ENCODE data around the gene EPHB1. TPM values are rescaled to one million over a fixed set of nuclear protein-coding genes. Genes with fewer than 3 reads are reported as not detected.

Gene EPHB1
- polyA plus RNA-seq, 1 donor from 2014 or later = 18.7 TPM

DNA sequence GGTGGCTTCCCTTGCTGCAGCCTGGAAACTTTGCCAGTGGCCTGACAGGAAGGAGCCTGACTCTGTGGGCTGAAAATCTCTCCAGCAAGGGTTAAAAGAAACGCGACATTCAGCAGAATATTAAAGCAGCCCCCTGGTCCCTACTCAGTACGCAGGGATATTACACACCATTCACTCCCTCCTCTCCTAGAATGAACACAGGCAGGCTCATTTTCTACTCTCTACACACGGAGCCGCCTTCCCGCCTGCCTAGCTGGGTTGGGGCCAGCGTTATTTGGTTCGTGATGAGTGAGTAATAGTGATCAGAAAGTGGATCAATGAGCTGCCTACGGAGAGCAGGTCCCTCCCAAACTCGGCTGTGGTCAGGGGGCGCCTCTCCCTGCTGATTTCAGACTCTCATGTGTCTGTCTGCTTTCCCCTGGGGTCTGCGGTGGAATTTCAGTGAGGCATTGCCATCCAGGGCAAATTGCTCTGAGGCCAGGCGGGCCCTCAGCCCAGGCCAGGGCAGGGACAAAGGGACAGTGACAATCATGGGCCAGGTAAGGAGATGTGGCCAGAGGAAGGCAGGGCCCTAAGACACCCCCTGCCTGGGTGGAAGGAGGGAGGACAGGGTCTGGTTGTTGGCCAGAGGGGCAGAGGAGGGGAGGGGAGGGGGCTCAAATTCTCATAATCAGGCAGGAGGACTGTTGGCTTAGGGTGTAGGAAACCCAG, 2.8 kb downstream of the EPHB1 start:
- H4K20me1 ChIP-seq (ENCODE audit: insufficient read depth) = no peaks in the 10 kb centered on the region
- no peaks in the 10 kb centered on the region for H3F3A ChIP-seq (ENCODE audit: insufficient read depth, low read length, poor library complexity, severe bottlenecking)
- H3K36me3 ChIP-seq (ENCODE audit: insufficient read depth, low read length) = no peaks in the 10 kb centered on the region
- no peak for TF ChIP-seq REST (IDR thresholded peaks at IDR 0.05; ENCODE audit: borderline replicate concordance)
- TF ChIP-seq SMC3 (conservative IDR thresholded peaks at IDR 0.05; ENCODE audit: poor library complexity) = peak; percentile 35
- TF ChIP-seq RAD21 (conservative IDR thresholded peaks at IDR 0.05) = peak; percentile 38
- H3K9ac ChIP-seq (ENCODE audit: low read length) = peak overlapping the region; percentile 91
- H2AFZ ChIP-seq (ENCODE audit: low read depth, low read length) = no peak overlapping the region
- H3K4me2 ChIP-seq (ENCODE audit: low read length) = peak overlapping the region; percentile 86
- peaks cover 76% of the 10 kb centered on the region for H3K79me2 ChIP-seq (replicated peaks; ENCODE audit: insufficient read depth, low read length)
- H3K9me3 ChIP-seq (ENCODE audit: low read length) = no peaks in the 10 kb centered on the region
- H3K27me3 ChIP-seq (ENCODE audit: insufficient read depth, low read depth, low read length) = no peaks in the 10 kb centered on the region
- peak overlapping the region; percentile 98 for H3K4me3 ChIP-seq (ENCODE audit: low read length)
- H3K27ac ChIP-seq (ENCODE audit: low read length) = peak overlapping the region; percentile 74
- no peaks in the 10 kb centered on the region for H3K9me2 ChIP-seq (ENCODE audit: insufficient read depth, low read length)

- Histone ChIP-seq H3K4me3 (ENCODE audit: low read length) (peak overlapping the region; percentile 98), H3K9me2 (ENCODE audit: insufficient read depth, low read length) (no peaks in the 10 kb centered on the region), H3K9me3 (ENCODE audit: low read length) (no peaks in the 10 kb centered on the region), H3K79me2 (replicated peaks; ENCODE audit: insufficient read depth, low read length) (peaks cover 85% of the 10 kb centered on the region), H3K27ac (ENCODE audit: low read length) (peak overlapping the region; percentile 74), H2AFZ (ENCODE audit: low read depth, low read length) (no peak overlapping the region), H3K36me3 (ENCODE audit: insufficient read depth, low read length) (no peaks in the 10 kb centered on the region), H3K27me3 (ENCODE audit: insufficient read depth, low read depth, low read length) (no peaks in the 10 kb centered on the region), H3F3A (ENCODE audit: insufficient read depth, low read length, poor library complexity, severe bottlenecking) (no peaks in the 10 kb centered on the region), H3K9ac (ENCODE audit: low read length) (peak overlapping the region; percentile 91), H4K20me1 (ENCODE audit: insufficient read depth) (no peaks in the 10 kb centered on the region), H3K4me2 (ENCODE audit: low read length) (peak overlapping the region; percentile 86)
- TF ChIP-seq, protein P1, sequence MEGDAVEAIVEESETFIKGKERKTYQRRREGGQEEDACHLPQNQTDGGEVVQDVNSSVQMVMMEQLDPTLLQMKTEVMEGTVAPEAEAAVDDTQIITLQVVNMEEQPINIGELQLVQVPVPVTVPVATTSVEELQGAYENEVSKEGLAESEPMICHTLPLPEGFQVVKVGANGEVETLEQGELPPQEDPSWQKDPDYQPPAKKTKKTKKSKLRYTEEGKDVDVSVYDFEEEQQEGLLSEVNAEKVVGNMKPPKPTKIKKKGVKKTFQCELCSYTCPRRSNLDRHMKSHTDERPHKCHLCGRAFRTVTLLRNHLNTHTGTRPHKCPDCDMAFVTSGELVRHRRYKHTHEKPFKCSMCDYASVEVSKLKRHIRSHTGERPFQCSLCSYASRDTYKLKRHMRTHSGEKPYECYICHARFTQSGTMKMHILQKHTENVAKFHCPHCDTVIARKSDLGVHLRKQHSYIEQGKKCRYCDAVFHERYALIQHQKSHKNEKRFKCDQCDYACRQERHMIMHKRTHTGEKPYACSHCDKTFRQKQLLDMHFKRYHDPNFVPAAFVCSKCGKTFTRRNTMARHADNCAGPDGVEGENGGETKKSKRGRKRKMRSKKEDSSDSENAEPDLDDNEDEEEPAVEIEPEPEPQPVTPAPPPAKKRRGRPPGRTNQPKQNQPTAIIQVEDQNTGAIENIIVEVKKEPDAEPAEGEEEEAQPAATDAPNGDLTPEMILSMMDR (IDR thresholded peaks at IDR 0.05; ENCODE audit: poor library complexity, severe bottlenecking) = no peak
- TF ChIP-seq SMC3 (conservative IDR thresholded peaks at IDR 0.05; ENCODE audit: poor library complexity) = no peak
Observed at GRCh38 chr3:134798681-134799311, 3.7 kb downstream of the EPHB1 start.

- Histone ChIP-seq H3K9me3 (ENCODE audit: low read length) (no peaks in the 10 kb centered on the region), H3K36me3 (ENCODE audit: insufficient read depth, low read length) (no peaks in the 10 kb centered on the region), H3K4me2 (ENCODE audit: low read length) (no peak overlapping the region), H2AFZ (ENCODE audit: low read depth, low read length) (no peak overlapping the region), H4K20me1 (ENCODE audit: insufficient read depth) (no peaks in the 10 kb centered on the region), H3K27me3 (ENCODE audit: insufficient read depth, low read depth, low read length) (no peaks in the 10 kb centered on the region), H3K4me3 (ENCODE audit: low read length) (peak overlapping the region; percentile 98), H3K9me2 (ENCODE audit: insufficient read depth, low read length) (no peaks in the 10 kb centered on the region), H3K27ac (ENCODE audit: low read length) (no peak overlapping the region), H3K9ac (ENCODE audit: low read length) (no peak overlapping the region), H3F3A (ENCODE audit: insufficient read depth, low read length, poor library complexity, severe bottlenecking) (no peaks in the 10 kb centered on the region), H3K79me2 (replicated peaks; ENCODE audit: insufficient read depth, low read length) (peaks cover 91% of the 10 kb centered on the region)
- no peak for TF ChIP-seq RAD21 (conservative IDR thresholded peaks at IDR 0.05)
- TF ChIP-seq MXI1 (conservative IDR thresholded peaks at IDR 0.05; ENCODE audit: poor library complexity, severe bottlenecking) = no peak
- TF ChIP-seq EP300 (conservative IDR thresholded peaks at IDR 0.05; ENCODE audit: poor library complexity, severe bottlenecking) = no peak
- no peak for TF ChIP-seq EZH2 (IDR thresholded peaks at IDR 0.05; ENCODE audit: borderline replicate concordance, insufficient read depth, low read length, poor library complexity, severe bottlenecking)
- no peak for TF ChIP-seq REST (IDR thresholded peaks at IDR 0.05; ENCODE audit: borderline replicate concordance)
- TF ChIP-seq, protein P1 (IDR thresholded peaks at IDR 0.05; ENCODE audit: poor library complexity, severe bottlenecking) = no peak
- no peak for TF ChIP-seq TAF1 (IDR thresholded peaks at IDR 0.05; ENCODE audit: low read depth)
- no peak for TF ChIP-seq POLR2AphosphoS5 (IDR thresholded peaks at IDR 0.05)
- no peak for TF ChIP-seq SMC3 (conservative IDR thresholded peaks at IDR 0.05; ENCODE audit: poor library complexity)
Observed at GRCh38 chr3:134799393-134799792, 4.3 kb downstream of the EPHB1 start.
